Measurements from ENCODE around the gene DNAI4. TPM values are rescaled to one million over a fixed set of nuclear protein-coding genes. Genes with fewer than 3 reads are reported as not detected.

Gene DNAI4
- total and polyA plus RNA-seq, 2 of the 8 experiments (the other 6 are each of a cell fraction or from before 2014, with no cell fraction given) = 0.32 to 2.1 TPM

DNA sequence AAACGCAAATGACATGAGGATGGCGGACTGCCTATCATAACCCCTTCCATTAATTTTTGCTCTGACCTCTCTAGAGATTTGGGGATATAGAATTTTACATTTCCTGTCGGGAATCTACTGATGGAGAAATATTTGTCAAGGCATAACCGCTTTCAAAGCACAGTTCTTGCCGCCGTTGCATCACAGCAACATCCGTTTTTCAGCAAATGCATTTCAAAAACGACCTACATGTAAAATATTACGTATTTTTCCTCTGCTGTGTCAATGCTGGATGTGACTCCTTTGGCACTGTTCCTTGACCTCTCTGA is 5.0 kb upstream of the DNAI4 start:
- Histone ChIP-seq H2BK120ac (replicated peaks; ENCODE audit: low read depth, low read length) (no peak overlapping the region), H3K36me3 (ENCODE audit: control insufficient read depth in 2 of 4, insufficient read depth in 4 of 4, low read length in 3 of 4) (no peaks in the 10 kb centered on the region), H3K23me2 (ENCODE audit: low read depth, low read length) (peaks cover 11% of the 10 kb centered on the region; the same call in 1 of the 2 replicates), H2AK5ac (ENCODE audit: low read depth, low read length) (no peak overlapping the region), H3K9ac (replicated peaks in 1 of 4; ENCODE audit: extremely low read depth in 1 of 4, low read depth in 3 of 4, low read length in 3 of 4) (no peak overlapping the region; a peak in 1 of 7 replicates), H2BK5ac (ENCODE audit: low read depth, low read length) (0 out of 2 replicates have a peak overlapping the region, but pooled peaks have one; percentile 56), H3K79me1 (ENCODE audit: low read depth, low read length) (peaks cover 2% of the 10 kb centered on the region; the same call in 1 of the 2 replicates), H3K18ac (ENCODE audit: extremely low read depth, low read length) (no peak overlapping the region), H3K56ac (replicated peaks; ENCODE audit: insufficient read length, low read depth, low read length) (no peak overlapping the region), H3K27ac (ENCODE audit: low read depth, low read length) (no peak overlapping the region), H4K8ac (ENCODE audit: extremely low read depth, insufficient read depth, low read length) (no peak overlapping the region), H2AFZ (ENCODE audit: low read length) (no peak overlapping the region), H4K91ac (replicated peaks; ENCODE audit: insufficient read length, low read length) (no peak overlapping the region), H2BK15ac (ENCODE audit: low read length) (no peak overlapping the region), H4K20me1 (replicated peaks in 1 of 2; ENCODE audit: control insufficient read depth in 1 of 2, insufficient read depth in 2 of 2, low read length in 2 of 2) (peaks cover 0 to 1% of the 10 kb centered on the region in 2 experiments), H3K4me3 (ENCODE audit: extremely low read depth in 1 of 4, insufficient read depth in 2 of 4, low read depth in 3 of 4, low read length in 4 of 4) (peak overlapping the region; percentile 26 to 96 (median 35); a peak in 7 of 8 replicates), H3K14ac (ENCODE audit: insufficient read length) (no peak overlapping the region), H3K27me3 (replicated peaks in 1 of 4; ENCODE audit: control insufficient read depth in 3 of 4, extremely low read depth in 1 of 4, insufficient read depth in 3 of 4, low read length in 3 of 4) (no peaks in the 10 kb centered on the region), H3K23ac (ENCODE audit: insufficient read length) (no peak overlapping the region), H2BK12ac (ENCODE audit: low read depth, low read length) (no peak overlapping the region; the same call in 1 of the 2 replicates), H2BK20ac (ENCODE audit: low read length) (no peak overlapping the region), H3K4me2 (ENCODE audit: insufficient read depth in 1 of 2, low read depth in 2 of 2, low read length in 2 of 2) (peak overlapping the region; percentile 59 to 77), H3K4ac (replicated peaks; ENCODE audit: insufficient read length, low read depth, low read length) (no peak overlapping the region), H4K5ac (ENCODE audit: insufficient read length, low read depth, low read length) (no peak overlapping the region), H3K9me3 (ENCODE audit: insufficient read depth in 2 of 2, low read depth in 1 of 2, low read length in 1 of 2) (no peaks in the 10 kb centered on the region), H3K4me1 (replicated peaks in 1 of 4; ENCODE audit: control insufficient read depth in 3 of 4, insufficient read depth in 4 of 4, low read length in 3 of 4) (peaks cover 0 to 4% (median 1%) of the 10 kb centered on the region in 4 experiments; a peak in 5 of 7 replicates), H3K79me2 (ENCODE audit: control insufficient read depth in 1 of 2, insufficient read depth in 2 of 2, low read length in 2 of 2) (peaks cover 4 to 57% of the 10 kb centered on the region in 2 experiments; a peak in 3 of 4 replicates)
- no peak for FAIRE-seq
- TF ChIP-seq RAD21 (IDR thresholded peaks at IDR 0.05 in 1 of 2, conservative IDR thresholded peaks at IDR 0.05 in 1 of 2; ENCODE audit: low read depth in 2 of 2, low read length in 2 of 2) = no peak
- peak; percentile 86; the same call in 1 of the 2 replicates for TF ChIP-seq KDM1A (IDR thresholded peaks at IDR 0.05; ENCODE audit: borderline replicate concordance, low read length)
- TF ChIP-seq, protein P1, sequence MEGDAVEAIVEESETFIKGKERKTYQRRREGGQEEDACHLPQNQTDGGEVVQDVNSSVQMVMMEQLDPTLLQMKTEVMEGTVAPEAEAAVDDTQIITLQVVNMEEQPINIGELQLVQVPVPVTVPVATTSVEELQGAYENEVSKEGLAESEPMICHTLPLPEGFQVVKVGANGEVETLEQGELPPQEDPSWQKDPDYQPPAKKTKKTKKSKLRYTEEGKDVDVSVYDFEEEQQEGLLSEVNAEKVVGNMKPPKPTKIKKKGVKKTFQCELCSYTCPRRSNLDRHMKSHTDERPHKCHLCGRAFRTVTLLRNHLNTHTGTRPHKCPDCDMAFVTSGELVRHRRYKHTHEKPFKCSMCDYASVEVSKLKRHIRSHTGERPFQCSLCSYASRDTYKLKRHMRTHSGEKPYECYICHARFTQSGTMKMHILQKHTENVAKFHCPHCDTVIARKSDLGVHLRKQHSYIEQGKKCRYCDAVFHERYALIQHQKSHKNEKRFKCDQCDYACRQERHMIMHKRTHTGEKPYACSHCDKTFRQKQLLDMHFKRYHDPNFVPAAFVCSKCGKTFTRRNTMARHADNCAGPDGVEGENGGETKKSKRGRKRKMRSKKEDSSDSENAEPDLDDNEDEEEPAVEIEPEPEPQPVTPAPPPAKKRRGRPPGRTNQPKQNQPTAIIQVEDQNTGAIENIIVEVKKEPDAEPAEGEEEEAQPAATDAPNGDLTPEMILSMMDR (IDR thresholded peaks at IDR 0.05; ENCODE audit: control extremely low read depth in 1 of 3, insufficient read depth in 1 of 3, low read depth in 1 of 3, low read length in 3 of 3) = no peak
- 0 out of 4 replicates have a peak, but pooled peaks of 1 of the 2 experiments have one; percentile 32 for TF ChIP-seq HDAC2 (IDR thresholded peaks at IDR 0.05; ENCODE audit: borderline replicate concordance in 1 of 2, low read depth in 2 of 2, low read length in 2 of 2)
- no peak for TF ChIP-seq MAFK (IDR thresholded peaks at IDR 0.05; ENCODE audit: low read depth, low read length)
- ChIA-PET POLR2A (ENCODE audit: partially characterized antibody) (interaction anchor here (0.9 to 1.3 kb wide), 3 partner anchors 8 to 377 kb away, joined by 3 to 7 read pairs (median 4); no protein-coding TSS in a partner anchor), CTCF (ENCODE audit: partially characterized antibody) (interaction anchor here (0.6 to 1.9 kb wide), 2 partner anchors 15 to 749 kb away, joined by 3 to 4 read pairs; no protein-coding TSS in a partner anchor)
- no peak for DNase-seq (ENCODE audit: low read depth in 1 of 2, low spot score in 2 of 2)
- WGBS, 2 experiments (ENCODE audit: extremely low coverage in 1 of 2, insufficient coverage in 1 of 2, insufficient read length in 1 of 2, insufficient replicate concordance in 2 of 2, low coverage in 1 of 2, low lambda C conversion rate in 2 of 2, missing lambda C conversion rate in 1 of 2) = 44% methylated on average over 9 of the region's 9 CpGs; no CpG with 5 or more reads in 1 of the 2 experiments

All from H1 (cell line).